ENCODE measurements around the gene EEA1.
A peak's percentile ranks its signal among the peaks of the same experiment; 100 is the strongest.

EEA1 gene

GRCh38 chr12:92938018-92938417, 8.9 kb upstream of the EEA1 start:
- DNase-seq (ENCODE audit: low spot score): no peak

DNA sequence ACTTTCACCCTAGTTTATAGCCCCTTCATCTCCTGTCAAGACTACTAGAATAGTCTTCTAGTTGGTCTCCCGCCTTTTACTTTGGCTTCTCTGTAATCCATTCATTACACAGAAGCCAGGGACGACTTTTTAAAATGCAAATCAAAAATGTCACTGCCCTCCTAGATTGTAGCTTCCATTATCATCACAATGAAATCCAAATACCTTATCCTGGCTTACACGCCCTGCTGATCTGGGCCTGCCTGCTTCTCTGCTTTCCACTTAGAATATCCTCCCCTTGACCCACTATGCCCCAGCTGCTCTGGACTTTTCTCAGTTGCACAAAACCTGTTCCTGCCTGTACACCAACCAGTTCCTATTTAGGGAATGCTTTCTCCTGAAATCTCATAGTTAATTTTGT, 4.5 kb upstream of the EEA1 start:
- DNase-seq (ENCODE audit: low spot score): no peak

- DNase-seq (ENCODE audit: low spot score): no peak
These were observed 1.3 kb upstream of the EEA1 start for GRCh38 chr12:92930421-92930820.

DNA sequence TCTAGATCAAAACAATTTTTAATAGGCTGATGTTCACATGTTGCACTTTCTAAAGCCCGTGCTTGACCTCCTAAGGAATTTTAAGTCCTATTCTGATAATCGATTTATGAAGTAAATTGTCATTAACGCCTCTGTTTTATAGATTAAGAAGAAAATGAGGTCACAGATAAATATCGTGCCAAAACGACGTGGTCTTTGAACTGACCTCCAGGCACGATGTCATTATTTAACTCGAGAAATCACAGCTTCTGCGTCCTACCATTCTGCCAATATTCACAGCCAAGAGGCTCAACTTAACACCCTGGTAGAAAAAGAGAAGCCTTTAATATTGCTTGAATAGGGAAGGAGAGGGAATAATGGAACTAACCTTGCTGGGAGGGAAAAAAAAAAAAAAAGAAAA, 888 bp upstream of the EEA1 start:
- DNase-seq (ENCODE audit: low spot score): no peak

- peak; percentile 61 for DNase-seq (ENCODE audit: low spot score)
These were observed 604 bp downstream of the EEA1 start for GRCh38 chr12:92928421-92928961.

- DNase-seq (ENCODE audit: low spot score): peak; percentile 33
These were observed 1.4 kb downstream of the EEA1 start for GRCh38 chr12:92927436-92928281.

DNA sequence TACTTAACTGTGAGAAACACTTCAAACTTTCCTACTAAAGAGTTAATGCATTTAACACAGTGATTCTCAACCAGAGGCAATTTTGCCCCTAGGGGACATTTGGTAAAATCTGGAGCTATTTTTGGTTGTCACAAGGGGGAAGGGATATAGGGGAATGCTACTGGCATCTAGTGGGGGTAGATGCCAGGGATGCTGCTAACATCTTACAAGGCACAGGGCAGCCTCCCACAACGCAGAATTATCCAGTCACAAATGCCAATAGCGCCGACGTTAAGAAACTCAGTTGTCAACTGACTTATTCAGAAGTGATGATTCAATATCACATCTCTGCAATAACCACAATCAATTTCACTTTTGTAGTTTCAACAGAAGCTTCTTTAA, 2.0 kb downstream of the EEA1 start:
- DNase-seq (ENCODE audit: low spot score): peak; percentile 55

GRCh38 chr12:92926549-92926948, 2.5 kb downstream of the EEA1 start:
- no peak for DNase-seq (ENCODE audit: low spot score)

DNA sequence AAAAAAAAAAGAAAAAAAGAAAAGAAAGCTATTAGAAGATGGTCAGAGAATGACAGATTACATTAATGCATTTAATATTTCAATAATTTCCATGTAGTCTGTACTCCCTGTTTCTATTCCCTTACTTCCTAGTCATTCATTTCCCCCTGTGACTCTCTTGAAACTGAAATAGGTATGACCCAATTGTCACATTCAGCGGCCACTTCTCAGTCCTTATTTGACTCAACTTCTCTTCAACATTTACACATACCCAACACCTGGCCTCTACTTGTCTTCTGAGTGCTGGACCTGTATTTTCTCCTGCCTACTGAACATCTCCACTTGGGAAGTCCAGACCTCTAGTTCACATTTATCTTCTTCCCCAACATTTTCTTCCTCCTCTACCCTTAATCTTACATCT, 7.2 kb downstream of the EEA1 start:
- no peak for DNase-seq (ENCODE audit: low spot score)

DNA sequence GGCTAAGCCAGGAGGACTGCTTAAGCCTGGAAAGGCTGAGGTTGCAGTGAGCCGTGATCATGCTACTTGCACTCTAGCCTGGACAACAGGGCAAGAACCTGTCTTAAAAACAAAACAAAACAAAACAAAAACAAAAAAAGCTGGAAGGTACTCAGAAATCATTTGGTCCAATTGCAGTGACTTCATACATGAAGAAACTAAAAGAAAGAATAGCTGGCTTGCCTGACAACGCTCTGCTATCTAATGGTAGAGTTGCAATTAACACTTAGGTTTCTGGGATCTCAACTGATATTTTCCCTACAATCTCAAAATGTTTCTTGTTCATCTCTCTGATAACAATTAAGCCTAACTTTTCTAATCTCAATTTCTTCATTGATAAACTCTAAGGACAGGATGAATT, 13.7 kb downstream of the EEA1 start:
- DNase-seq (ENCODE audit: low spot score): no peak

- DNase-seq (ENCODE audit: low spot score): no peak
These were observed 14.9 kb downstream of the EEA1 start for GRCh38 chr12:92914170-92914569.

DNA sequence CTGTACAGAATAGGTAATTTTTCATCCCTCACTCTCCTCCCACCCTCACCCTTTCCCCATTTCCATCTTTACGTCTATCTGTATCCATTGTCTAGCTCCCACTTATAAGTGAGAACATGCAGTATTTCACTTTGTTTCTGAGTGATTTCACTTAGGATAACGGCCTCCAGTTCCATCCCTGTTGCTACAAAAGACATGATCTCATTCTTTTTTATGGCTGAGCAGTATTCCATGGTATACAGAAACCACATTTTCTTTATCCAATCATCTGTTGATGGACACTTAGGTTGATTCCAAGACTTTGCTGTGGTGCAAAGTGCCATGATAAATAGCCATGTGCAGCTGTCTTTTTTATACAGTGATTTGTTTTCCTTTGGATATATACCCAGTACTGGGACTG, 16.4 kb downstream of the EEA1 start:
- DNase-seq (ENCODE audit: low spot score): no peak

DNA sequence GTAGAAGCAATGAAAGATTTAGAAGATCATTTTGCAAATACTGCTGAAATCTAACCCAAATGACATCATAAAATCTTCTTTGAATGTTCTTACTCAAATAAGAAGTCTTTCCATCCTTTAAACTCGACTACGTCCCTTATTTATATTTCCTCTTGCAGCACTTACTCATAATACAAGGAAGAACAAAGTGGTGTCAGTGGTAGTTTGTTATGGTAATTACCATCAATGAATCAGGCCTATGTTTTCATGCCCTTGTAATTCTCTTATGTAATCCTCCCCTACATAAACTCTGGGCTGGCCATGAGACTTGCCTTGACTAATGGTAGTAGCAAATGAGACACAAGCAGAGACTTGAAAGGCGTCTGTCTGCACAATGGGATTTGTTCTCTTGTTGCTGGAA, 17.0 kb downstream of the EEA1 start:
- no peak for DNase-seq (ENCODE audit: low spot score)

- no peak for DNase-seq (ENCODE audit: low spot score)
These were observed 17.8 kb downstream of the EEA1 start for GRCh38 chr12:92911339-92911738.

- DNase-seq (ENCODE audit: low spot score): no peak
These were observed 21.0 kb downstream of the EEA1 start for GRCh38 chr12:92908108-92908507.

DNA sequence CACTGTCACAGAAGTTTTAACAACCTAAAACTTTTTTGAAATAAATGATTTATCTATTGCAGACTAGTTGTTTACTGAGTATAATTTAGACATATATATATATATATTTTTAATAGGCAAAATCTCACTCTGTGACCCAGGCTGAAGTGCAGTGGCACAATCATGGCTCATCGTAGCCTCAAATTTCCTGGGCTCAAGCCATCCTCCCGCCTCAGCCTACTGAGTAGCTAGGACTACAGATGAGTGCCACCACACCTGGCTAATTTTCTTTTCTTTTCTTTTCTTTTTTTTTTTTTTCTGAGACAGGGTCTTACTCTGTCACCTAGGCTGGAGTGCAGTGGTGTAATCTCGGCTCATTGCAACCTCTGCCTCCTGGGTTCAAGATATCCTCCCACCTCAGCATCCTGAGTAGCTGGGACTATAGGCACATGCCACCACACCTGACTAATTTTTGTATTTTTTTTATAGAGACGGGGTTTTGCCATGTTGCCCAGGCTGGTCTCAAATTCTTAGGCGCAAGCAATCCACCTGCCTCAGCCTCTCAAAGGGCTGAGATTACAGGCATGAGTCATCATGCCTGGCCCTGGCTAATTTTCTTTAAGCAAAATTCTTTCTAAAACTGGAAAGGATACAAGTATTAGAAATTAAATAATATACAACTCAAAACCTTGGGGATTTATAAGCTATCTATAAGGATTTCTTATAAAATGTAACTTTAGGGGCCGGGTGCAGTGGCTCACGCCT, 23.1 kb downstream of the EEA1 start:
- DNase-seq (ENCODE audit: low spot score): no peak

GRCh38 chr12:92905258-92905810, 23.8 kb downstream of the EEA1 start:
- DNase-seq (ENCODE audit: low spot score): no peak

- no peak for DNase-seq (ENCODE audit: low spot score)
These were observed 28.2 kb downstream of the EEA1 start for GRCh38 chr12:92900941-92901340.

DNA sequence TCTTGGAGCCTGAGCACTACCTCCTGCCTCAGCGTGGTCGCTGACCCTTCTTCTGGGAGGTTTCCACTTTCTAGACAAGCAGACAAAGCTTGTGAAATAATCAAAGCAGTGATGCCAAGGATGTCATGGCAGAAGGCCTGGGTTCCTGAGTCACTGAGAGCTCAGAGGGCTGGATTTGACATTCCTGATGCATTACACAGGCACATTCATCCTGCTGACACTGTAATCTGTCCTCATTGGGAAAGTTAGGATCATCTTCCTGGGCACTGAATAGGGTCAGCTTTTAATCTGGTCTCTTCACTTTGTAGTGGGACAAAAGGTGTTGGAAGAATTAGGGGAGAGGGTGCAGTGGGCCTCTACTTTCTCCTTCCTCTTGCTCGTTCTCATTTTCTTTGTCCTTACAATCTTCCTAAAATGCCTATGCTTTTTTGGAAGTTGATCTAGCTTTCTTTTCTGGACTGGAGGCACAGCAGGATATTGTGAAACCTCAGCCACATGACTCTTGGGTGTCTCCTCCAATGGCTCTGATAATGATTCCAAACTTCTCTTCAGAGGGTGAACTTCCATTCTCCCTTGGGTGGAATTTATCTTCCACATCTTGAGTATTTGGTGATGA, 29.6 kb downstream of the EEA1 start:
- no peak for DNase-seq (ENCODE audit: low spot score)

DNA sequence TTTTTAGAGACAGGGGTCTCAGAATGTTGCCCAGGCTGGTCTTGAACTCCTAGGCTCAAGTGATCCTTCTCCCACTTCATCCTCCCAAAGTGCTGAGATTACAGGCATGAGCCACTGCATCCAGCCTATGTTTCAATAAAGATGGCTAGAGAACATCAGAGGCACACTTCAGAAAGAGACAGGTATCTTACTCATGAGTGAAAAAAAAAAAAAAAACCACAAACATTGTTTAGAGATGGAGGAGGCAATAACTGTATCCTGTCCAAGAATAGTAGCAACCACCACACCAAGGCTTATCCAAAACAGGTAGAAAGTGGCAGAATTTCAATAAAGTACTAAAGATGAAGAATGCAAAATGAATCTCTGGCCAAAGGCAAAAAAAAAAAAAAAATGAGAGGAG, 30.3 kb downstream of the EEA1 start:
- no peak for DNase-seq (ENCODE audit: low spot score)

- no peak for DNase-seq (ENCODE audit: low spot score)
These were observed 31.3 kb downstream of the EEA1 start for GRCh38 chr12:92897844-92898243.

DNA sequence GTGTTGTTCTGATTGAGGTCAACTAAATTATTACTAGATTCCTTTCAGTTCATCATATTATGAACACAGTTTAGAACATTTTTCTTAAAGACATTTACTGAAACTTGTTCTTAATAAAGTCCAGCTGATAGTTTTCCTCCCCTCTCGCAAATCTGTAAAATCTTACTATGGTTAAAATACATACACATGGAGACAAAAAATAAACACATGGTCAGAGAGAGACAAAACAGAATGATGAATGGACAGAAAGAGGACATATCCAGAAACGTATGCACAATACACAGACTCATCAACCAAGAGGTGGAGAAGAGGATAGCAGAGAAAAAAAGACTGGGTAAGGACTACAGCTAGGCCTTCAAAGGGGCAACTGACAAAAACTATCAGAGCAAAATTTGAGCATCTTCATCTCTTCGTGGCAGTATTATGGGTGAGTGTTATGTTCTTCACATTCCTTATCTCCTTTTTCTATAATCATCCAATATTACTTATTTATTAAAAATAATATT, 38.4 kb downstream of the EEA1 start:
- DNase-seq (ENCODE audit: low spot score): no peak

Measured in NAMALWA (cell line).